Activated T-cell treated with anti-CD3 and anti-CD28 coated beads, Interleukin-2, amount 50 U/mL, for 48 hours (primary cell): ENCODE data around the gene DPP6.

Source experiments
- DNase-seq, 2 experiments: peaks; one replicate each; pipeline ENCODE4 v3.0.0-alpha.2; 2020

DPP6 gene

GRCh38 chr7:154475864-154476263 lies 423.7 kb downstream of the DPP6 start:
- DNase-seq: no peak

DNA sequence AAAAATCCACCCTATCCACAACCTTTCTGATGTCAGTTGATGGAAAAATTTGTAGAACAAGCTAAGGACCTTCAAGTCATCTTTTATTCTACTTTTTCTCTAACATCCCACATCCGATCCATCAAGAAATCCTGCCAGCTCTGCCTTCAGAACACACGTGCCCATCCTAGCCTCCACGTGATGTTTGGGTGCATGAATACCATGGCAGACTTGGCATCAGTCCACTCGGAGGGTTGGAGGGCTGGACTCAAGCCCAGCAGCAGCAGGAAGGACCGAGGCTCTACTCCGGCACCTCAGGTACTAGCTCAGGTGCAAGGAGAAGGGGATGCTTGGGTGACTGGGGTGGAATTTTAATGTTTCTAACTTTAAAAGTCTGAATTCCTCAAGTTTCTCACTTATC lies 428.6 kb downstream of the DPP6 start:
- no peak for DNase-seq

GRCh38 chr7:154482863-154483262 lies 430.7 kb downstream of the DPP6 start:
- DNase-seq: no peak

DNA sequence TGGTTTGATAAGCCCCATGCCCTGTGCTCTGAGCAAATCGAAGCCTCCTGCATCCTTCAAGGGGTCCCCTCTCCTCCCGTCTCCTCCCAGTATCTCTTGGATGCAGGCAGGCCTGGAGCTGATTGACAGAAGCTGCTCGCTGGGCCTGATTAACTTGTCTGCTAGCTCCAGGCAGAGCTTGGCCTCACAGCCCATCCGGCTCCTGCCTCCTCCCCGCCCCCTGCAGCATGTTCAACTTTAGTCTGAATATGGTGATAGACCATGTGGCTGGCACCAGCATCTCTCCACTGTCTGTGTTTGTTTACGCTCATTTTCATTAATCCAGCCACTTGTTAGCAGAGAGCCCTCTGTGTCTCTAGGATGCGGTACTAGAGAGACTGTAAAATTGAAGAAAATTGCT lies 432.2 kb downstream of the DPP6 start:
- DNase-seq: no peak

DNA sequence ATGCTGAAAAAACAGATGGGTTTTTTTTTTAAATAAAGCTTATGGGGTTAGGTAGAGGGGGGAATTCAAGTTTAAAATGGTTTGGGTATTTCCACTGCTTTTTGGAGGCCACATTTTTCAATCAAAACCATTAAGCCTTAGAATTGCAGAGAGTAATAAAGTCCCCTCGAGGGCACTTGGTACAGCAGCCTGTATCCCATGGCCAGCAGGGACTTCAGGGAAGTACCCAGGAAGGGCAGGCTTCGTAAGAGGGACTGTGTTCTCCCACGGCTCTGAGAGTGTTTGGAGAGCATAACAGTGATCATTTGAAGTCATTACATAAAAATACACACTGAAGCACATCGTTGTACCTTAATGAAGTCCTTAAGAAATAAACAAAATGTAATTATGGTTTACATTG lies 432.7 kb downstream of the DPP6 start:
- DNase-seq: no peak

GRCh38 chr7:154489897-154490296 lies 437.7 kb downstream of the DPP6 start:
- DNase-seq: no peak

DNA sequence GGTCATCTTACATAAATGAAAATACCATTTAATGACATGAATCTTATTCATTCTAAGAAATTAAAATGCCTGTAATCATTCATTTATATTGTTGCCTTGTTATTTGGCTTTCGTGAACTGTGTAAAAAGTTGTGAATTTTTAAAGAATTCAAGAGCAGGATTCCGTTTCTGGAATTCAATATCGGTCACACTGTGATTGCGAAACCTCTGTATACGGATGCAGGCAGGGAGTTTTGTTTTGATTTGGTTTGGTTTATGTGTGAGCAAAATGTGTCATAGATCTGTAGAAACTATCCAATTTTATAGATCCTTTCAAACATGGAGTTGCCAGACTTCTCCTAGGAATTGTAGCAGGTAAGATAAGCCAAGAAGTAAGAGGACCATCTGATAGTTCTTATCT lies 441.4 kb downstream of the DPP6 start:
- no peak for DNase-seq

DNA sequence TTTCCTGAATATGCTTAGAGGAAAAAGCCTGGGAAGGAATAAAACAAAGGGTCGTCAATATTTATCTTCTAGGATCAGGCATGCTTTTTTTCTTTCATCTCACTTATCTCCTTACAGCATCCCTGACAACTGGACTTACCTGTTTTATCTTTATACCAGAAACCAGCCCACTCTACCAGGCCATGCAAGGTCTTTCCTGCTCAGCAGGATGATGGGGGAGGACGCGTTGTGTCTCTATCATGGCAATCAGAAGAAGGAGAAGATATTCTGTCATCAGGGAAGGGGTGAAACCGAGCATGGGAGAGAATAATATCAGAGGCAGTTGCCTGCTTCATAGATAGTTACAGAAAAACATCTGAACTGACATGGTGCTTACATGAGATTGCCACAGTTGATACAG lies 445.6 kb downstream of the DPP6 start:
- no peak for DNase-seq

- DNase-seq: no peak
Measured at GRCh38 chr7:154503962-154504550, 451.9 kb downstream of the DPP6 start.

DNA sequence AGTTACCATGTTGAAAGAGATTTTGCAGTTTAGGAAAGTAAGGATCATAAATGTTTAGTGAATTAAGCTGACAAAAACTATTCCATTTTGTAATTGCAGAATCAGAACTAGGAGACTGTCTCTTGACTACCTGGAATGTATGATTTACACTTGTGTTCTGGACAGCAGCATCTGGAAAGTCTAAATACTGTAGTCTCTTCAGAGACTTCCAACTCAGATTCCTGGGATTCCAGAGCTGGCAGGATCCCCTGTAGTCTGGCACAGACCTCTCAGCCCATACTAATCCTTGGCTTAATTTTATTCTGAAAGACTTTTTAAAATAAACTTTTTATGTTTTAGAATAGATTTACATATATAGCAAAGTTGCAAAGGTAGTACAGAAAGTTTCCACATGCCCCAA lies 452.7 kb downstream of the DPP6 start:
- no peak for DNase-seq

DNA sequence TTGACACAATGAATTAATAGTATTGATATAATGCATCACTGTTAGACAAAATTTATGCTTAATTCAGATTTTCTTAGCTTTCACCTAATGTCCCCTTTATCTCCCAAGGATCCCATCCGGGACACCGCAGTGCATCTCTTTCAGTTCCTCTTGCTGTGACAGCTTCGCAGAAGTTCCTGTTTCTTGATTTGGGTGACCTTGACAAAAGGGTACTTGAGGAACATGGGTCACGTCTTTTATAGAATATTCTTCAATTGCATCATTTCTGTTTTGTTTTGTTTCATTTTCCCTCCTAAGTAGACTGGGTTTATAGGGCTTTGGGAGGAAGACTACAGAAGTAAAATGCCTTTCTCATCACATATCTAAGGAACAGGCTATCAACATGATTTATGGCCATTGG lies 453.2 kb downstream of the DPP6 start:
- no peak for DNase-seq

- no peak for DNase-seq
Measured at GRCh38 chr7:154509192-154509591, 457.0 kb downstream of the DPP6 start.

GRCh38 chr7:154512121-154512833 lies 460.1 kb downstream of the DPP6 start:
- DNase-seq: no peak

- no peak for DNase-seq
Measured at GRCh38 chr7:154517768-154518167, 465.6 kb downstream of the DPP6 start.

DNA sequence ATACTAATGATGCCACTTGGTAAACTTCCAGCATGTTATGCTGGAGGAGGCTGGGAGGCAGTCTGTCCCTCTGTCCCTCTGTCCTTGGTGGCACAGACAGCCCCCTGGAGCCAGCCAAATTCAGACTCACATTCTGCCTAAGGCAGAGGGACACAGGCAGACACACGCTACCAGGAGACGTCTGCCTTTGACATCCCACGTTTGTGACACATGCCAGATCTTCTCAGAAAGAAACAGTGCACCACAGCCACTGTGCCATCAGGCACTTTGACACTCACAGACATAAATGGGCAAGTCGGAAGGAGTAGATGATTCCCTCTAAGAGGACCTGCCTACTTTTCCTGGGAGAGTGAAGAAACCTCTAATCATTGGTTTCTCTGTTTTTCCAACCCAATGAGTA lies 467.0 kb downstream of the DPP6 start:
- DNase-seq: no peak

DNA sequence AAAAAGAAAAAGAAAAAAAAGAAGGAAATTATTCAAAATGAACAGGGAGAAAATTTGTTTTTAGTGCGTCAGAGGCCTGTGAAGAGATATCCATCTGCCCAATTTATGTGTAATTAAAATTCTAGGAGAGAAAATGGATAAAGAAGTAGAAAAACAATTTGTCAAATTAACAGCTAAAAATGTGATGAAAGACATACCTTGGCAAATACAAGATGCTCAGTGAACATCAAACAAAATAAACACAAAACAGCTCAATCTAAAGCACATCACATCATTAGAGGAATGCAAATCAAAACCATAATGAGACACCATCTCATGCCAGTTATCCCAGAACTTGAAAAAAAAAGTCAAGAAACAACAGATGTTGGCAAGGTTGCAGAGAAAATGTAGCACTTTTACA lies 477.9 kb downstream of the DPP6 start:
- DNase-seq: no peak

DNA sequence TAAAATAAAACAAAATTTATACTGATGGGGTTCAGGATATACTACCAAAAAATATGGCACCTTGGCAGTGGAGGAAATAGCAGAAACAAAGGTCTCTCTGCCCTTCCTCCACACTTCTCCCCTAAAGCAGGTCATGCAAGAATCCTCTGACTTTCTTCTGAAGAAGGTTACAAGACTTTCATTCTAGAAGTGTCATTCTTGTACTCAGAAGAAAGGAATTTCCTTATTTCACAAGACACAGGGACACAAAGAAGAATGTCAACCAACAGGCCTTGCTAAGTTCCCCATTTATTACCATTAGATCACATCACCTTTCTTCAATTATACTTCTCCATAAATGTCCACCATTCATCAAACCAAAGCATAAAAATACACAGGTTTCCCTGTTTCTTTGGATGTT lies 480.6 kb downstream of the DPP6 start:
- DNase-seq: no peak

DNA sequence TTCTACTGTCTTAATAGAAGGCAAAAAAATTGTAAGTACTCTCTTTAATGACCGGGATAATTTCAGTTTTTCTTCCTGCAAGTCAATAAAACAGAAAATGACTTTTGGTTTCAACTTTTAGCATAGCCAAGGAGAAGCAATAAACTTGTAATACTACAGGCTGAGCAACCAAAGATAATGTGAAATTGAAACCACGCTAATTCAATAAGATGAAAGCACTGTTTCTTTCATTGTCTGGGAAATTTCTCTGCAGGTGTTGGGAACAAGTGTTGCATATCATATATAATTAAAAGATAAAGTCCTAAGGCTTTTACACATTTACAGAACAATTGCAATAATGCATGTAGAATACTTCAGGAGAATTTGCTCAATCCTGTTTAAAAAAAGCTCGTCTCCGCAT lies 488.4 kb downstream of the DPP6 start:
- DNase-seq: no peak

DNA sequence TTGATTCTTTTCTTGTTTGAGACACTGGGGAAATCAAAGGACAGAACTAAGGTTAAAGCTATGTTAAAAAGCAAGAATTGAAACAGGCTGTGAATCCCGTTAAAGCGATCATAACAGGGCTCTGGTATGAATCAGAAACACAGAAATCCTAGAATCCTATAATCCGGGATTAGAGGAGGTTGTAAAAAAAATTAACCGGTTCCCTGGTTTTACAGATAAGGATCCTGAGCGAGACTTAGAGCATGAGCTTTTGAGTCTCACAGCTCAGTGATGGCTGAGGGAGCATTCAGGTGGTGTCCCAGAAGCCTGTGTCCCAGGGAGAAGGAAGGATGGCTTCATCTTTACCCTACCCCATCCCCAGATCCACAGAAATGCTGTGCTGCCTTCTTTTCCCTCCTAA lies 489.4 kb downstream of the DPP6 start:
- no peak for DNase-seq

DNA sequence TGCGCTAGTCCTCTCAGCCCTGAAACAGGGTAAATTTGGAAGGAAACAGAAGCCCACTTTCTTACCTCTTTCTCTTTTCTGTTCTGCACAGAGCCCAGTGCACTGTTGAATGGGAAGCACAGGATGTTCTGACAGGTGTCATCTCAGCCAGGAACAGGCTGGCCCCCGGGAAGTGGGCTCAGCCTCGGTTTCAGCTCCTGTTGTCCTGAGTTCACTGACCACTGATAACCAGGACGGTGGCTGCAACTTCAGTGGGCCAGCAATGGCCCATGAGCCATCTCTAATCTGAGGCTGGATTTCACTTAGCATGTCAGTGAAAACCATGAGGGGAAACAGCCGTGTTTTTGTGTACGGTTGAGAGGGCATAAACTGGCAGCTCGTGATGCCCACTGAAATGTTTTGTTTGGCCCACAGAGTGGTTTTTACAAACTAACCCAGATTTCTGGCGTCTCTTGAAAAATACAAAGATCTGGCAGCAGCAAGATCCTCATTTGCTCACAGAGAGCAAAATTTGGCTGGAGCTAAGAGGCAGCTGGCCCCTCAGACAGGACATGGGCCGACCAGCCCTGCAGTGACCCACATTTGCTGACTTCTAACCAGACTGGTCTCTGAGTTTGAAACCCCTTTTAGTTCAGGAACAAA lies 494.9 kb downstream of the DPP6 start:
- DNase-seq: no peak

GRCh38 chr7:154553711-154554265 lies 501.6 kb downstream of the DPP6 start:
- DNase-seq: no peak

DNA sequence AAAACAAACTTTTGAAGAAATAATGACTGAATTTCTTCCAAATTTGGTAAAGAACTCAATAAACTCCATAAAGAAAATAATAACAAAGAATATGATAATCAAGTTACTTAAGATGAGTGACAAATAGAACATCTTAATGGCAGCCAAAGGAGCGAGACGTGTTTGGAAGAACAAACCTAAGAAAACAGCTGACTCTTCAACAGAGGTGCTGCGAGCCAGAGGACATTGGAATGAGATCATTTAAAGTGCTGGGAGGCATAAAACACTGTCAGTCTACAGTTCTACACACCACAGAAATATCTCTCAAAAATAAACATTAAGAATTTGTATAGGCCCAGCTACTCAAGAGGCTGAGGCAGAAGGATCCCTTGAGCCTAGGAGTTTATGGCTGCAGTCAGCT lies 507.3 kb downstream of the DPP6 start:
- DNase-seq: no peak

GRCh38 chr7:154564676-154565075 lies 512.5 kb downstream of the DPP6 start:
- DNase-seq: no peak

DNA sequence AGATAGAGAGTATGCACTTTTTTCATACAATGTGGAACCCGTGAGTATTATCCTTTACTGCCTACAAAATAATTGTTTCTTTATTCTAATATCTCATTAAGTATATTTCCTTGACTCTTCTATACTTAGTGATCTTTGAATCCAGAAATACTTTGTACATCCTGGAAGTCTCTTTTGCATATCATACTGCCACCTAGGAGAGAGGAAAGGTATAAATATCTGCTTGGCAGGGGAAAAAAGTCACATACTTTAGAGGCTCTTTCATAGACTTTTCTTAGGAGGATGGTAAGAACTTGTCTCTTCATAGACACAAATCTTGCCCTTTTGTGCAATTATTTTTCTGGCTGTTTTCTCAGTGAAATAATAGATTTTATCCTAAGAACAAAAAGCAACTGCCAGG lies 514.7 kb downstream of the DPP6 start:
- DNase-seq: no peak
